K562 (cell line): Measurements from ENCODE around the gene ADAP1. TPM values are rescaled to one million over a fixed set of nuclear protein-coding genes. Genes with fewer than 3 reads are reported as not detected.

ENCODE experiments used
- CREB3L1 ChIP-seq: fragments of 450-650 bp; IDR thresholded peaks from 2 replicates; pipeline ENCODE4 v1.6.1; 2014; ENCODE audit warnings: low read depth, mild to moderate bottlenecking, moderate library complexity, borderline replicate concordance
- DMBX1 ChIP-seq: fragments of 250-450 bp; sonication (Bioruptor Pico); IDR thresholded peaks from 2 replicates; pipeline ENCODE4 v1.8.0; 2022; ENCODE audit warnings: inconsistent platforms, mild to moderate bottlenecking, moderate library complexity, borderline replicate concordance
- GATAD2B ChIP-seq: fragments of 450-650 bp; IDR thresholded peaks from 2 replicates; pipeline ENCODE4 v1.6.1; 2017; ENCODE audit warnings: mild to moderate bottlenecking, borderline replicate concordance
- POLR2B ChIP-seq: fragments of 450-650 bp; IDR thresholded peaks from 2 replicates; pipeline ENCODE4 v1.6.1; 2018; ENCODE audit warnings: low read depth; ENCODE audit not compliant: partially characterized antibody
- RAD51 ChIP-seq: fragments of 450-650 bp; IDR thresholded peaks from 2 replicates; pipeline ENCODE4 v1.7.1; 2016; ENCODE audit warnings: low read depth, mild to moderate bottlenecking, borderline replicate concordance
- RBBP5 ChIP-seq: fragments of 200-600 bp; sonication (generic); IDR thresholded peaks from 2 replicates; pipeline ENCODE4 v1.6.1; 2012; ENCODE audit warnings: borderline replicate concordance, mild to moderate bottlenecking, low read length, control low read depth, inconsistent platforms; ENCODE audit not compliant: insufficient read depth, poor library complexity, severe bottlenecking
- TEAD4 ChIP-seq, 2 experiments: sonication (generic) in 1 of 2; formaldehyde crosslinking in 1 of 2; IDR thresholded peaks; 2 replicates each; pipeline versions ENCODE4 v1.6.1 to v1.8.0; 2012 to 2022; ENCODE audit warnings: borderline replicate concordance in 1 of 2, inconsistent platforms in 1 of 2, low read length in 1 of 2, mild to moderate bottlenecking in 1 of 2, missing genetic modification reagents in 1 of 2
- TSC22D4 ChIP-seq: fragments of 450-650 bp; IDR thresholded peaks from 2 replicates; pipeline ENCODE4 v1.6.1; 2016; ENCODE audit warnings: missing genetic modification characterization, missing biosample characterization, control low read depth
- U2AF1 ChIP-seq: fragments of 200-400 bp; formaldehyde crosslinking; optimal IDR thresholded peaks from 2 replicates; pipeline ENCODE3; 2017; ENCODE audit warnings: mild to moderate bottlenecking, low read depth, low read length, moderate library complexity
- USF2 ChIP-seq: sonication (generic); formaldehyde crosslinking; IDR thresholded peaks from 2 replicates; pipeline ENCODE4 v1.5.0; 2020; ENCODE audit warnings: missing genetic modification reagents
- VEZF1 ChIP-seq: fragments of 200-800 bp; sonication (Bioruptor generic); IDR thresholded peaks from 2 replicates; pipeline ENCODE4 v1.6.1; 2017; ENCODE audit warnings: missing genetic modification characterization, missing compliant biosample characterization
- ZBED1 ChIP-seq: IDR thresholded peaks from 2 replicates; pipeline ENCODE4 v1.6.1; 2014
- ZNF318 ChIP-seq, 2 experiments: fragments of 450-650 bp; IDR thresholded peaks; 2 replicates each; pipeline ENCODE4 v1.6.1; 2016; ENCODE audit warnings: mild to moderate bottlenecking in 2 of 2, borderline replicate concordance in 1 of 2, low read depth in 1 of 2, moderate library complexity in 1 of 2
- polyA plus RNA-seq, 8 experiments: library from polyadenylated mRNA; depleted of rRNA in 4 of 8; stranded (reverse) in 5 of 8; unstranded in 3 of 8; fragments of >200 nt; fragmentation: Nextera tagmentation in 2 of 8; fragmentation: Illumina TruSeq in 1 of 8; extraction: Ambion mirVana in 2 of 8; extraction: Trizol in 1 of 8; gene quantifications; 2 replicates each; pipeline versions ENCODE4 v1.2.1 to v1.2.3, GENCODE V29; 2011 to 2014; ENCODE audit warnings: inconsistent platforms in 1 of 8, missing spikeins in 1 of 8
- total RNA-seq, 7 experiments: library from RNA; depleted of rRNA in 6 of 7; stranded (reverse); fragments of >200 nt in 6 of 7; fragmentation: Illumina TruSeq in 2 of 7; extraction: Trizol in 2 of 7; gene quantifications; 2 replicates each; pipeline versions ENCODE4 v1.2.1 to v1.2.3, GENCODE V29; 2011 to 2021; ENCODE audit warnings: low replicate concordance in 1 of 7

ADAP1 gene
- total and polyA plus RNA-seq, 9 of the 15 experiments (the other 6 are each of a cell fraction or from before 2014, with no cell fraction given): 0.27 to 1.4 (median 0.52) TPM; not detected in 3

- no peak for TF ChIP-seq TSC22D4 (tag)
- TF ChIP-seq POLR2B: peak; percentile 91
- no peak for TF ChIP-seq TEAD4 (IDR thresholded peaks at IDR 0.05; ENCODE audit: low read length)
- no peak for TF ChIP-seq TEAD4 (CRISPR knock-in tag; IDR thresholded peaks at IDR 0.05; ENCODE audit: borderline replicate concordance)
- 0 out of 2 replicates have a peak, but pooled peaks have one; percentile 1 for TF ChIP-seq USF2 (CRISPR knock-in tag)
- TF ChIP-seq VEZF1 (CRISPR knock-in tag): peak; percentile 78
- peak; percentile 64; the same call in 1 of the 2 replicates for TF ChIP-seq CREB3L1
- 0 out of 2 replicates have a peak, but pooled peaks have one; percentile 33 for TF ChIP-seq ZBED1
- peak; percentile 74 for TF ChIP-seq U2AF1
- TF ChIP-seq GATAD2B: no peak
- 0 out of 2 replicates have a peak, but pooled peaks have one; percentile 38 for TF ChIP-seq RAD51
- no peak for TF ChIP-seq ZNF318 (IDR thresholded peaks at IDR 0.05; ENCODE audit: borderline replicate concordance in 1 of 2, low read depth in 1 of 2)
- TF ChIP-seq RBBP5: peak; percentile 98
- TF ChIP-seq DMBX1 (CRISPR knock-in tag): 0 out of 2 replicates have a peak, but pooled peaks have one; percentile 42
These were observed 20.6 kb upstream of the ADAP1 start, which contains the start of gene COX19 (continued) for GRCh38 chr7:974820-975681.
